NCI-H446 treated with DMSO at 0.1 percent for 48 hours (cell line): ENCODE measurements around the gene BCL2L15.
A peak's percentile ranks its signal among the peaks of the same experiment; 100 is the strongest.

Source experiments
- DNase-seq: peaks from one replicate; lab custom pipeline; 2025; lab: John Stamatoyannopoulos, UW

The BCL2L15 gene

DNA sequence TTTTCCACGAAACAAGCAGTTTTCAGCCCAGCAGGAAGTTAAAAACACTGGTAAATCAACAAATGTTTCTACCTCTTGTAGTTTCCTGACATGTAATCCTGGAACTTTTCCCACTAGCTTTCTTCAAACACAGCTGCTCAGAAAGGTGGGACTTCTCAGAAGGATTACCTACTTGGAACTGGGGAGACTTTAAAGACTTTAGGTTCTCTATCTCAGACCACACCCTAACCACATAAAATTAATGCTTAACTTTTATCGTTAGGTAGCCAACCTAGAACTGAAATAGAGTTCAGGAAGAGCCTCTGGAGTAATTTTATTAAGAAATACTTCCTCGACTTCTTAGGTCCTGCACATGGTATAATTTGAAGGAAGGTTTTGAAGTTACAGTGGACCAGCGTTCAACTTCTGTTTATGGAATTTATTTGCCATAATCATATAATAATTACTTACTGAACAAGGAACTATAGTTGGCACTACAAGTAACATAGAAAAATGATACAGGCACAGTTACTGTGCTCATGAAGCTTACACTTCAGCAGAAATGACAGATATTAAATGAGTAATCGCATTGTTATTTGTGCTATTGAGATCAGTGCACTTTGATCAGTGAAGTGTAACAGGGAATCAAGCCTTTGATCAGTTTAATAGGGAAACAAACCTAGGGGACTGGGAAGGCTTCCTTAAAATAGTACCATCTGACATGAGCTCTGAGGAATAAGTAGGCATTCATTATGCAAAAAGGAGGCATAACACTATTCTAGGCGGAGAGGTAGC is at the start of gene BCL2L15:
BCL2L15 (minus strand) TSS at position 180 of the 774 bp plus-strand sequence. CDS start 206 bp downstream, outside the sequence.
- no peak for DNase-seq

DNA sequence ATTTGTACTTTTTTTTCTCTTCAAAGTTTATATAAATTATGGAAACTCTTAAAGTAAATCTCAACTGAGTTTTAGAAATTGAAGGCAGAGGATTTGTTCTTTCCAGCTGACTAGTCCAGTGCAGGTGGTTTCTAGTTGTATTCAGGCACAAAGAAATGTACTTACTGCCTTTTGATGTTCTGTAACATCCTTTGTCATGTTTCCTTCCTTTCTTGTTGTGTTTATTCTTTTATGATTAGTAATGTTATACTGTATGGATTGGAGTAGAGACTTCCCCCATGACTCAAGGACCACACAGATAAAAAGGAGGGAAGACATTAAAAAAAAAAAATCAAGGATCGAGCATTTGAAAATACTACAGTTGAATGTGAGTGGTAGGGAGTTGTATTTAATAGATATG is 49.8 kb upstream of the BCL2L15 start:
- DNase-seq, result no peak

DNA sequence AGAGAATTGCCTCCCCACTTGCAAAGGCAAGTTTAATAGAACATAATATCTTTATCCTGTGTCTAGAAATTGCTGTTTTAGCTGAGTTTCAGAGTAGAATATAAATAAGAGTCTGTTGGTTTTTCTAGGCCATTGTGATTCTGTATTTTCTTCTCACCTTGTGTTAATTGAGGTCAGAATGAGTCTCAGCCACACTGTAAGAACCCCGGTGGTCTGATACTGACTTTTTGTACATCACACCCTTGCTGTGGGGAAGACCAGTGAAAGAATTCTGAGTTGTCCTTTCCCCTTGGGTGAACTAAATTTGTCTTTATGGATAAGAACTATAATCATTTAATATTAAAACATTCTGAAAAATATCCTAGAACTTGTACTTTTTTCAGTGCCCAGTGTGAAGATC is 48.6 kb upstream of the BCL2L15 start:
- no peak for DNase-seq

DNA sequence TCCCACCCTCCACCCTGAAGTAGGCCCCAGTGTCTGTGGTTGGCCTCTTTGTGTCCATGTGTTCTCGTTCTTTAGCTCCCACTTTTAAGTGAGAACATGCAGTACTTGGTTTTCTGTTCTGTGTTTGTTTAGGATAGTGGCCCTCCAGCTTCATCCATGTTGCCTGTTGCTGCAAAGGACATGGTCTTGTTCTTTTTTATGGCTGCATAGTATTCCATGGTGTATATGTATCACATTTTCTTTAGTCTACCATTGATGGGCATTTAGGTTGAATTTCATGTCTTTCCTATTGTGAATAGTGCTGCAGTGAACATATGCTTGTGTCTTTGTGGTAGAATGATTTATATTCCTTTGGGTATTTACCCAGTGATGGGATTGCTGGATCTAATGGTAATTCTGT is 47.8 kb upstream of the BCL2L15 start:
- no peak for DNase-seq

GRCh38 chr1:113934511-113935055 is 47.2 kb upstream of the BCL2L15 start:
- no peak for DNase-seq

DNA sequence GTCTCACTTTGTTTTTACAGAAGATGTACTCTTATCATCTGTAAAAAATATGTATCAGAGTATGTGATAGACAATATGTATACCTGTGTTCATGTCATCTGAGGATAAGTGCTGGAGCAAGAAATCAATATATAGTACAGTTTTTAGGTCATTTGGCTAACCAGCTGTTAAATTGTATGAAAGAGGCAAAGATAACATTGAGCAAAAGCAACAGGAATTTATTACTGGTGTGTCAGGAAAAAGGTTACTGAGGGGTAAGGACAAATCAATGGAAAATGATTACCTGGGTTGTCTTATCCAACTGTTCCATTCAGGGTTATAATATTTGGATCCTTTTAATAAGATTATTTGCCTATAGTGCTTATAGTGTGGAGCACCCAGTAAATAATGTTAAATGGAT is 46.6 kb upstream of the BCL2L15 start:
- no peak for DNase-seq

DNA sequence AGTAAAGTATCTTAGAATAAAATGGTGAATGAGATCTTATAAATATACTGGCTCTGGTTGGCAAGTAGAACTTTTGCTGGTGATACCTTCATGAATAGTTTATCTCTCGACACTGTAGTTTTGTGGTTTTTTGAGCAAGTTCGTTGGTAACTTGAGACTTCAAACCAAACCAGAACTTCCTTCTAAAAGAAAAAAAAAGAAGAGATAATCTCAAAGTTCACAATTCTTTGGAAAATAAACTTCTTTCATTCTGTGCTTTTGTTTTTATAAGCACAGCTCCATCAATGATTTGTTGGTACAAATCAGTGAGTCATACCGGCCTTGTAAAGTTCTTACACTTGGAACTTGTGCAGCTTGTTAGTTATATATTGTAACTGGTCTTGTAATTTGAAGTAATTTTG is 44.1 kb upstream of the BCL2L15 start:
- no peak for DNase-seq

GRCh38 chr1:113930499-113931161 is 43.2 kb upstream of the BCL2L15 start:
- no peak for DNase-seq

GRCh38 chr1:113929750-113930498 is 42.5 kb upstream of the BCL2L15 start:
- no peak for DNase-seq

GRCh38 chr1:113928941-113929749 is 41.8 kb upstream of the BCL2L15 start, which contains the start of gene HIPK1:
HIPK1 (plus strand) TSS chr1:113929324.
- DNase-seq, result peak; percentile 76

- no peak for DNase-seq
These were observed 41.0 kb upstream of the BCL2L15 start for GRCh38 chr1:113928187-113928930.

- no peak for DNase-seq
These were observed 37.1 kb upstream of the BCL2L15 start for GRCh38 chr1:113924473-113924872.

- DNase-seq, result no peak
These were observed 35.6 kb upstream of the BCL2L15 start for GRCh38 chr1:113922957-113923356.

DNA sequence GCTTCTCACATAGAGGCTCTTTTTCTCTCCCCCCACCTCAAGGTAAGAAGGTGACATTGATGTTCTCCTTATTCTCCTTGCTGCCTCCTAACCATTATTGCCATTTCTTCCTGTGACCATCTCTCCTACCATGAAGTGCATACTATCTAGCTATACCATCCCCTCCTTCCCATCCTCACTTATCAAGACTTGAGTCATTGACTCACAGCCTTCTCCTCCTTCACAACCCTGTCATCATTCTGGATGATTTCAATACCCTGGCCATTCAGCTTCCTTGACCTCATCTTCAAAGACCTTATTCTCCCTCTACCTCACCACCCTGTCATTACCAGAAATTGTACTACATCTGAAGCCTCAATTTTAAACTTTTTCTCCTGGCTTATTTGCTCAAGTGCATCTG is 30.9 kb upstream of the BCL2L15 start:
- no peak for DNase-seq

GRCh38 chr1:113917400-113918082 is 30.2 kb upstream of the BCL2L15 start:
- no peak for DNase-seq

- no peak for DNase-seq
These were observed 29.6 kb upstream of the BCL2L15 start for GRCh38 chr1:113916974-113917373.

DNA sequence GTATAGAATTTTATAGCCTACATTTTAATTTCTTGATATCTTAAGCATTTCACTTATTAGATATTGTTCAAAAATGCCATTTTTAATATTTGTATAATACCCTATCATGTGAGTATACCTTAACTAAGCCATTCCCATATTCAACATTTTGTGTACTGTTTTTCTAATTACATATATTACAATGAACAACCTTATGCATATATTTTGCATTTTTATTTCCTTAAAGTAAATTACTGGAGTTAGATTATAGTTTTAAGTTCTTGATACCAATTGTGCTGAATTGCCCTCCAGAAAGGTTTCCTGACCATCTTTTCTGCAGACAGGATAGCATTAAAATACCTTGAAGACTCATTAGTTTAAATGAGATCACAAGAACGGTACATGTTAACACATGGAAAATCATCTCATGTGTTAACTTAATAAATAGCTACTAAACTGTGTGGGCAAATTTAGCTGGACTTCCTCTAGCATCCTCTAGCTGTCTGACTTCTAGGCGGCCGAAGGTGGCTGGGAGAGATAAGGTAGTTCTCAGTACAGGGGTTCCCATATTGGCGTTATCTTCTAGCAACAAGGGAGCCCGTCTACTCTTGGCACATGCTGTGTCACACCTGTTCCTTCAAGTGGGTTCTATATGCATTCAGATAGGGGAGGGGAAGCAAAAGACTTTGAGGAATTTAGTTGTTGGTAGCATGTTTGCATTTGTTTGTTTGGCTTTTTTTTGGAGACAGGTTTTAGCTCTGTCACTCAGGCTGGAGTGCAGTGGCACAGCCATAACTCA is 26.7 kb upstream of the BCL2L15 start:
- DNase-seq, result no peak

- DNase-seq, result no peak
These were observed 25.9 kb upstream of the BCL2L15 start for GRCh38 chr1:113913312-113913668.

- peak; percentile 96 for DNase-seq
These were observed 25.4 kb upstream of the BCL2L15 start for GRCh38 chr1:113912594-113913311.
